ENCODE measurements around the gene LITAF. TPM values are rescaled to one million over a fixed set of nuclear protein-coding genes. Genes with fewer than 3 reads are reported as not detected.
"Not testable (repeated sequence)": the region's sequence is repeated elsewhere in the genome, so short reads cannot be mapped to it uniquely, and the experiment has no call there.

LITAF gene
- total RNA-seq, 3 donors from 2014 or later (not counting 1 experiment from before 2014, with no cell fraction given) = 584 to 772 (median 726) TPM

GRCh38 chr16:11604783-11605563 is 18.3 kb upstream of the LITAF start:
- no peak overlapping the region for H3K27ac ChIP-seq (ENCODE audit: low read length)
- no peaks in the 10 kb centered on the region for H3K9me3 Mint-ChIP-seq
- peaks cover 0 to 17% of the 10 kb centered on the region in 2 donors for H3K4me1 Mint-ChIP-seq
- intact Hi-C loops (cut with micrococcal nuclease) = no loop called here
- no peaks in the 10 kb centered on the region for H3K4me1 ChIP-seq (ENCODE audit: control insufficient read depth, insufficient read depth, low read length)
- H3K27ac Mint-ChIP-seq = no peak overlapping the region
- H3K36me3 ChIP-seq (ENCODE audit: control insufficient read depth, insufficient read depth, low read length) = no peaks in the 10 kb centered on the region
- no peaks in the 10 kb centered on the region for H3K27me3 ChIP-seq (ENCODE audit: control insufficient read depth, insufficient read depth, low read length)
- no peak for DNase-seq
- no peaks in the 10 kb centered on the region for H3K9me3 ChIP-seq (ENCODE audit: control insufficient read depth, insufficient read depth, low read length)
- no peak overlapping the region for H3K4me3 ChIP-seq (ENCODE audit: low read length)
- ATAC-seq = no peak
- no peak for TF ChIP-seq CTCF (IDR thresholded peaks at IDR 0.05)
- no peaks in the 10 kb centered on the region for H3K36me3 Mint-ChIP-seq
- H3K4me3 Mint-ChIP-seq = no peak overlapping the region
- no peaks in the 10 kb centered on the region for H3K27me3 Mint-ChIP-seq (ENCODE audit: low read depth in 2 of 2)
- 84% methylated on average over 21 of the region's 21 CpGs for WGBS (ENCODE audit: insufficient coverage)

GRCh38 chr16:11604296-11604695 is 17.6 kb upstream of the LITAF start:
- DNase-seq; H3K9me3 ChIP-seq (ENCODE audit: control insufficient read depth, insufficient read depth, low read length); intact Hi-C loops (cut with micrococcal nuclease); H3K4me3 ChIP-seq (ENCODE audit: low read length); H3K27ac Mint-ChIP-seq; H3K36me3 ChIP-seq (ENCODE audit: control insufficient read depth, insufficient read depth, low read length); ATAC-seq; H3K27me3 ChIP-seq (ENCODE audit: control insufficient read depth, insufficient read depth, low read length); H3K4me3 Mint-ChIP-seq; H3K27me3 Mint-ChIP-seq (ENCODE audit: low read depth in 2 of 2); H3K9me3 Mint-ChIP-seq; H3K27ac ChIP-seq (ENCODE audit: low read length); H3K36me3 Mint-ChIP-seq; H3K4me1 ChIP-seq (ENCODE audit: control insufficient read depth, insufficient read depth, low read length): not testable (repeated sequence)
- WGBS (ENCODE audit: insufficient coverage) = 100% methylated on average over 2 of the region's 4 CpGs
- H3K4me1 Mint-ChIP-seq = peaks cover 0 to 11% of the 10 kb centered on the region in 2 donors

GRCh38 chr16:11603331-11603750 is 16.6 kb upstream of the LITAF start:
- ATAC-seq (no peak), DNase-seq (no peak)
- peaks cover 9% of the 10 kb centered on the region for H3K4me1 ChIP-seq (ENCODE audit: control insufficient read depth, insufficient read depth, low read length)
- no peaks in the 10 kb centered on the region for H3K36me3 Mint-ChIP-seq
- H3K27ac Mint-ChIP-seq = no peak overlapping the region
- no peaks in the 10 kb centered on the region for H3K27me3 ChIP-seq (ENCODE audit: control insufficient read depth, insufficient read depth, low read length)
- no peak for TF ChIP-seq CTCF (IDR thresholded peaks at IDR 0.05)
- H3K9me3 ChIP-seq (ENCODE audit: control insufficient read depth, insufficient read depth, low read length) = no peaks in the 10 kb centered on the region
- intact Hi-C loops (cut with micrococcal nuclease) = no loop called here
- H3K9me3 Mint-ChIP-seq = no peaks in the 10 kb centered on the region
- 85% methylated on average over 12 of the region's 12 CpGs for WGBS (ENCODE audit: insufficient coverage)
- no peaks in the 10 kb centered on the region for H3K27me3 Mint-ChIP-seq (ENCODE audit: low read depth in 2 of 2)
- no peak overlapping the region for H3K27ac ChIP-seq (ENCODE audit: low read length)
- H3K4me3 ChIP-seq (ENCODE audit: low read length) = no peak overlapping the region
- no peak overlapping the region for H3K4me3 Mint-ChIP-seq
- H3K4me1 Mint-ChIP-seq = peaks cover 0 to 6% of the 10 kb centered on the region in 2 donors
- no peaks in the 10 kb centered on the region for H3K36me3 ChIP-seq (ENCODE audit: control insufficient read depth, insufficient read depth, low read length)

- H3K27ac ChIP-seq (ENCODE audit: low read length) = no peak overlapping the region
Observed at GRCh38 chr16:11602321-11602720, 15.6 kb upstream of the LITAF start.

More at GRCh38 chr16:11602321-11602720, 15.6 kb upstream of the LITAF start:
- no peaks in the 10 kb centered on the region for H3K36me3 Mint-ChIP-seq
- H3K9me3 Mint-ChIP-seq = no peaks in the 10 kb centered on the region
- no peaks in the 10 kb centered on the region for H3K36me3 ChIP-seq (ENCODE audit: control insufficient read depth, insufficient read depth, low read length)
- no peaks in the 10 kb centered on the region for H3K9me3 ChIP-seq (ENCODE audit: control insufficient read depth, insufficient read depth, low read length)
- H3K27me3 ChIP-seq (ENCODE audit: control insufficient read depth, insufficient read depth, low read length) = no peaks in the 10 kb centered on the region
- TF ChIP-seq CTCF (IDR thresholded peaks at IDR 0.05) = no peak
- peaks cover 17% of the 10 kb centered on the region for H3K4me1 ChIP-seq (ENCODE audit: control insufficient read depth, insufficient read depth, low read length)
- H3K4me3 Mint-ChIP-seq = no peak overlapping the region
- WGBS (ENCODE audit: insufficient coverage) = 82% methylated on average over 6 of the region's 7 CpGs
- ATAC-seq = no peak
- no peak overlapping the region for H3K27ac Mint-ChIP-seq
- no peak overlapping the region for H3K4me3 ChIP-seq (ENCODE audit: low read length)
- DNase-seq = no peak
- intact Hi-C loops (cut with micrococcal nuclease) = no loop called here
- peaks cover 0 to 10% of the 10 kb centered on the region in 2 donors for H3K4me1 Mint-ChIP-seq
- H3K27me3 Mint-ChIP-seq (ENCODE audit: low read depth in 2 of 2) = no peaks in the 10 kb centered on the region

All from natural killer cell (primary cell).